Muscle of arm (tissue), 14 donors: ENCODE data around the gene SMDT1. TPM values are rescaled to one million over a fixed set of nuclear protein-coding genes. Genes with fewer than 3 reads are reported as not detected.
A peak's percentile ranks its signal among the peaks of the same experiment; 100 is the strongest.

ENCODE experiments used
- DNase-seq: peaks from one replicate; pipeline ENCODE4 v3.0.0-alpha.2; 2013
- long read RNA-seq, 11 donors: transcript quantifications; one replicate each; lab custom pipeline, GENCODE V29; 2026
- polyA plus RNA-seq, 12 donors: library from polyadenylated mRNA; unstranded; fragments of 120-200 nt; gene quantifications; one replicate each; pipeline ENCODE4 v1.2.1, GENCODE V29; 2013; ENCODE audit not compliant: insufficient read length in 12 of 12

Gene SMDT1, protein sequence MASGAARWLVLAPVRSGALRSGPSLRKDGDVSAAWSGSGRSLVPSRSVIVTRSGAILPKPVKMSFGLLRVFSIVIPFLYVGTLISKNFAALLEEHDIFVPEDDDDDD
- polyA plus RNA-seq = 100 to 1,000 TPM in 5 of 12 donors, 10 to 100 TPM in 6, not detected in 1; 39.7 to 155 (median 99.5) TPM
- long read RNA-seq, donor 1, transcript SMDT1-201 (3 exons, 1,567 nt) = major isoform, 124 of 610 reads
- long read RNA-seq, donor 1, transcript SMDT1-202 (3 exons, 591 nt) = minor isoform, 8 of 610 reads
- long read RNA-seq, donor 1, partial matches to known transcripts = 70 of 610 reads
- long read RNA-seq, donor 1, other reads (novel, unspliced or antisense) = 405 of 610 reads
- long read RNA-seq, donor 2, transcript SMDT1-201 (3 exons, 1,567 nt) = major isoform, 154 of 176 reads
- long read RNA-seq, donor 2, transcript SMDT1-202 (3 exons, 591 nt) = minor isoform, 9 of 176 reads
- long read RNA-seq, donor 2, partial matches to known transcripts = 10 of 176 reads
- long read RNA-seq, donor 2, other reads (novel, unspliced or antisense) = 0 of 176 reads
- long read RNA-seq, donor 3, transcript SMDT1-201 (3 exons, 1,567 nt) = major isoform, 105 of 274 reads
- long read RNA-seq, donor 3, transcript SMDT1-202 (3 exons, 591 nt) = minor isoform, 6 of 274 reads
- long read RNA-seq, donor 3, partial matches to known transcripts = 22 of 274 reads
- long read RNA-seq, donor 3, other reads (novel, unspliced or antisense) = 139 of 274 reads
- long read RNA-seq, donor 4, transcript SMDT1-201 (3 exons, 1,567 nt) = major isoform, 83 of 99 reads
- long read RNA-seq, donor 4, transcript SMDT1-202 (3 exons, 591 nt) = minor isoform, 8 of 99 reads
- long read RNA-seq, donor 4, partial matches to known transcripts = 6 of 99 reads
- long read RNA-seq, donor 4, other reads (novel, unspliced or antisense) = 0 of 99 reads
- long read RNA-seq, donor 5, transcript SMDT1-201 (3 exons, 1,567 nt) = major isoform, 282 of 319 reads
- long read RNA-seq, donor 5, transcript SMDT1-202 (3 exons, 591 nt) = minor isoform, 23 of 319 reads
- long read RNA-seq, donor 5, transcript SMDT1-203 (2 exons, 556 nt) = minor isoform, 8 of 319 reads
- long read RNA-seq, donor 5, partial matches to known transcripts = 6 of 319 reads
- long read RNA-seq, donor 5, other reads (novel, unspliced or antisense) = 0 of 319 reads
- long read RNA-seq, donor 6, transcript SMDT1-201 (3 exons, 1,567 nt) = major isoform, 96 of 104 reads
- long read RNA-seq, donor 6, partial matches to known transcripts = 7 of 104 reads
- long read RNA-seq, donor 6, other reads (novel, unspliced or antisense) = 0 of 104 reads
- long read RNA-seq, donor 7, transcript SMDT1-201 (3 exons, 1,567 nt) = major isoform, 92 of 100 reads
- long read RNA-seq, donor 7, transcript SMDT1-202 (3 exons, 591 nt) = minor isoform, 7 of 100 reads
- long read RNA-seq, donor 7, partial matches to known transcripts = 0 of 100 reads
- long read RNA-seq, donor 7, other reads (novel, unspliced or antisense) = 0 of 100 reads
- long read RNA-seq, donor 8, transcript SMDT1-201 (3 exons, 1,567 nt) = major isoform, 187 of 202 reads
- long read RNA-seq, donor 8, transcript SMDT1-202 (3 exons, 591 nt) = minor isoform, 6 of 202 reads
- long read RNA-seq, donor 8, partial matches to known transcripts = 0 of 202 reads
- long read RNA-seq, donor 8, other reads (novel, unspliced or antisense) = 5 of 202 reads
- long read RNA-seq, donor 9, transcript SMDT1-201 (3 exons, 1,567 nt) = major isoform, 74 of 77 reads
- long read RNA-seq, donor 9, partial matches to known transcripts = 0 of 77 reads
- long read RNA-seq, donor 9, other reads (novel, unspliced or antisense) = 0 of 77 reads
- long read RNA-seq, donor 10, transcript SMDT1-201 (3 exons, 1,567 nt) = major isoform, 241 of 280 reads
- long read RNA-seq, donor 10, transcript SMDT1-202 (3 exons, 591 nt) = minor isoform, 20 of 280 reads
- long read RNA-seq, donor 10, partial matches to known transcripts = 17 of 280 reads
- long read RNA-seq, donor 10, other reads (novel, unspliced or antisense) = 0 of 280 reads
- long read RNA-seq, donor 11, transcript SMDT1-202 (3 exons, 591 nt) = minor isoform, 8 of 185 reads
- long read RNA-seq, donor 11, transcript SMDT1-201 (3 exons, 1,567 nt) = major isoform, 176 of 185 reads
- long read RNA-seq, donor 11, partial matches to known transcripts = 0 of 185 reads
- long read RNA-seq, donor 11, other reads (novel, unspliced or antisense) = 0 of 185 reads

DNA sequence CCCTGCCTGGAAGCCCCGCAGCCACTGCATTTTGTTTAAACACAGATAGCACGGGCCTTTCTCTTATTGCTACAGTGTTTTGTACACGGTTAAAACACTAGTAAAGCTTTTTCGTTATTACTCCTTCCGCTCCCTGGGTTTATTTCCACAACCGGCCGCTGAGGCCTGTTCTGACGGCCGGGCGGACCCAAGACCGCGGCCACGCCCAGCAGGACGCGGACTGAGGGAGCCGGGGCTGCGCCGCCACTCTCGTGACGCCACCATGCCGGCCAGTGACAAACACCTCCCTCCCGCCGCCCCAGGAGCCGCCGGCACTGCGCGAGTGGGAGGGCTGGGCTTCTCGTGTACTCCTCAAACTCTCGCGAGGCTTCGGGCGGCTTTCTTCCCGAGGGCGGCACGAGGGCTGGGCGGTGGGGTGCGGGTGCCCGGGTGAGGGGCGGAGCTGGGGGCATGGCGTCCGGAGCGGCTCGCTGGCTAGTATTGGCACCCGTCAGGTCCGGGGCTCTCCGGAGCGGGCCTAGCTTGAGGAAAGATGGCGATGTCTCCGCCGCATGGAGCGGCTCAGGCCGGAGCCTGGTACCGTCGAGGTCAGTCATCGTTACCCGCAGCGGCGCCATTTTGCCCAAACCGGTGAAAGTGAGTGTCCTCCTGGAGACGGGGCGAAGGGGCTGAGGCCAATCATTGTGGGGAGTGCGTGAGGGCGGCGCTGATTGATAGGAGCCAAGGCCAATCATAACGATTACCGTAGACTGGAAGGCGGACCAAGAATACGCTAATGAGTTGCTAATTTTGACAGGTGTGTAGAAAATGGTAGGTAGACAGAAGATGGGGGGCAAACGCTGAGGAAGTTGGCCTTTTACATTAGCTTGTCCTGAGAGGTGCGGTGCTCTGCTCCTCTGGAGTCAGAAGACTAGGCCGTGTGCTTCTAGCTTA lies at the start of gene SMDT1:
Gene SMDT1, plus strand, starts transcription at position 382 of the 933 bp plus-strand sequence. Its CDS starts 69 bp downstream, at position 451.
- DNase-seq = peak; percentile 98

GRCh38 chr22:42033263-42034181 lies 46.0 kb upstream of the SMDT1 start:
- DNase-seq = no peak

DNA sequence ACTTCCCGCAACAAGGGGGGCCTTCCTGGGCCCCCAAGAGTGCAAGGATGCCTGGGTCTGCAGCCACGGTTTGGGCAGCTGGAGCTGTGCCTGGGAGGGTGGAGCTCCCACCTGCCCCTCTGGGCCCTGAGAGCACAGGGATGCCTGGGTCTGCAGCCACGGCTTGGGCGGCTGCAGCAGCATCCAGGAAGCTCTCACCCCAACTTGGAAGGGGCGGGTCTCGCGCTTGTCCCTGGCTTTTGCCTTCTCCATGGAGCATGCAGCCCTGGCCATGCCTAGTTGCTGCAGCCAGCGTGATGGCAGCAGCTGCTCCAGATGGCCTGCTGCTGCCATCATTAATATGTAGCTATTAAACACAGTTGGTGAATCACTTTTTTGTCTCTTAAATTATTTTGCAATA lies 44.2 kb upstream of the SMDT1 start:
- no peak for DNase-seq

- no peak for DNase-seq
Observed at GRCh38 chr22:42039271-42039670, 40.2 kb upstream of the SMDT1 start.

DNA sequence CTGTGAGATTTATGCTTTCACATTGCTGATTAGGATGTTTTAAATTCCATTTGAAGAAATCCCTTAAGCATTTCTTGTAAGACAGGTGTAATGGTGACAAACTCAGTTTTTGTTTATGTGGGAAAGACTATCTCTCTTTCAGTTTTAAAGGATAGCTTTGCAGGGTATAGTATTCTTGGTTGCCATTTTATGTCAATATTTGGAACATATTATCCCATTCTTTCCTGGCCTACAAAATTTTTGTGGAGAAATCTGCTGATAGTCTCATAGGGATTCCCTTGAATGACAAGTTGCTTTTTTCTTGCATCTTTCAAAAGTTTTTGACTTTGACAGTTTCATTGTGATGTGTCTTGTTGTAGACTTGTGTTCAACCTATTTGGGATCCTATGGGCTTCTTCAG lies 37.7 kb upstream of the SMDT1 start:
- DNase-seq = no peak

GRCh38 chr22:42050641-42051180 lies 28.8 kb upstream of the SMDT1 start:
- DNase-seq = no peak

DNA sequence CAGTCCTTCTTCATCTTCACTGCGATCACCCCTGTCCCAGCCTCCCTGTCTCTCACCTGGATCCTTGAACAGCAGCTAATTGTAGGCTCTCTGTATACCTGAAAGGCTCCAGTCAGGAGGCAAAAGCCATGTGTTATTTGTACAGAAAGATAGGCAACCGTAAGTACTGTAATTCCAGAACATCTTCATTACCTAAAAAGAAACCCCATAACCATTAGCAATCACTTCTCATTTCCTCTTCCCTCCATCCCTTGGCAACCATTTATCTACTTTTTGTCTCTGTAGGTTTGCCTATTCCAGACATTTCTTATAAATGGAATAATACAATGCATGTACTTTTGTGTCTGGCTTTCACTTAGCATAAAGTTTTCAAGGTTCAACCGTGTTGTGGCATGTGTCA lies 26.7 kb upstream of the SMDT1 start:
- DNase-seq = no peak

DNA sequence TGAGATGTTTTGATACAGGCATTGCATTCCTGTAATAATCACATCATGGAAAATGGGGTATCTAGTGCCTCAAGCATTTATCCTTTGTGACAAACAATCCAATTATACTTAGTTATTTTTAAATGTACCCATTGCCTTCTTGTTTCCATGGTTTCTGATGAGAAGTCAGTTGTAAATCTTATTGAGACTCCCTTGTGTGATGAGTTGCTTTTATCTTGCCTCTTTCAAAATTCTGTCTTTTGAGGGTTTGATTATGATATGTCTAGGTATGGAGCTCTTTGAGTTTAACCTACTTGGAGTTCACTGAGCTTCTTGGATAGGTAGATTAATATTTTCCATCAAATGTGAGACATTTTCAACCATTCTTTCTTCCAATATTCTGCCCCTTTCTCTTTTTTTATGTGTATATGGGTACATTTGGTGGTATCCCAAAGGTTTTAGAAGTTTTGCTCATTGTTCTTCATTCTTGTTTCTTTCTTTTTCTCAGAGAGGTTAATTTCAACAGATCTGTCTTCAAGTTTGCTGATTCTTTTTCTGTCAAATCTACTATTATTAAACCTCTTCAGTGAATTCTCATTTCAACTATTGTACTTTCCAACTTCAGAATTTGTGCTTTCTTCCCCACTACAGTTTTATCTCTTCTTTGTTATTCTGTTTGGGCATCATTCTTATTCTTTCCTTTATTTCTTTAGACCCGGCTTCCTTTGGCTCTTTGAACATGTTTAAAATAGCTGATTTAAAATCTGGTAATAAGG lies 22.6 kb upstream of the SMDT1 start:
- no peak for DNase-seq

DNA sequence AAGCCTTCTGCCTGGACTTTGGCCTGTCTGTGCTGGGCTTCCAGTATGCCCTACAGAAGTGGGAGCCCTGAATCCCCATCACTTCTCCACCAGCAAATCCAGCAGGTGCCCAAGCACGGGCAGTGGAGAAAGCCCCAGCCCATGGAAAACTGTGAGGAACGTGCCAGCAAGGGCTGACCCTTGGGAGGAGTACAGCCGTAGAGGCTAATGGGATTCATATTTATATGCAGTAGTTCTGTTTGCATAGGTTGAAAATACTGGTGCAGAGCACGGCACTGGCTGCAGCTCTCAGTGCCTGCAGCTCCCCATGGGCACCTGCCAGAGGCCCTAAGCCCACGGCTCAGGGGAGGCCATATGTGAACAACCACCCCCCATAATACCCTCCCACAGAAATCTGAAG lies 19.0 kb upstream of the SMDT1 start:
- DNase-seq = no peak

- DNase-seq = no peak
Observed at GRCh38 chr22:42061041-42061440, 18.5 kb upstream of the SMDT1 start.

DNA sequence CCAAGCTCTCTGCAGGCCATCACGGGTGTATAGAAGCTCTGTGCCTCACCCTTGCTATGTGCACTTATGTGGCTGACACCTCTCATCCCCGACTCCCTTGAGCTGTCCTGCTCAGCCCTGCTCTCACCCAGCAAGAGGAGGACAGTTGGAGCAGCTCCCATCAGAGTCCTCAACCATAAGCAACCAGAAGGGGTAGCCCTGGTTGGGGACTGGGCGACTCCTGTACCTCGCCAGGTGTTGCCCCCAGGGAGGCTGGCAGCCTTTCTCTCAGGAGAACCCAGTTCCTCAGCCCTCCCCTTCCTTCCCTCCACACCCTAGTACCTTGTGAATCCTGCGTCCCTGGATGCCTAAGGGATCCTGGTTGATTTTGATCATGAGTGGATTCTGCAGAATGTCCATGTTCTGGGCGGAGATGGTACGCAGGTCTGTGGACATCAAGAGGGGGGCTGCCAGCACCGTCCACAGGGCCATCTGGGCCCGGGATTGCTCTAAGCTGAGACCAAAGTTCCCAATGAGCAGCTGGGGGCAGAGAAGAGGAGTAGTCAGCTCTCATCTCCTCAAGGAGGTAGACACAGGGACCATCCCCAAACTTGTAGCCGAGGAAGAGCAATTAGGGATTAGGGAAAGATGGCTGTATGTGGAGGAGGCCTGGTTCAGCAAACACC lies 16.9 kb upstream of the SMDT1 start:
- no peak for DNase-seq

- no peak for DNase-seq
Observed at GRCh38 chr22:42064629-42065028, 14.9 kb upstream of the SMDT1 start.

GRCh38 chr22:42065438-42066125 lies 13.9 kb upstream of the SMDT1 start:
- DNase-seq = no peak

DNA sequence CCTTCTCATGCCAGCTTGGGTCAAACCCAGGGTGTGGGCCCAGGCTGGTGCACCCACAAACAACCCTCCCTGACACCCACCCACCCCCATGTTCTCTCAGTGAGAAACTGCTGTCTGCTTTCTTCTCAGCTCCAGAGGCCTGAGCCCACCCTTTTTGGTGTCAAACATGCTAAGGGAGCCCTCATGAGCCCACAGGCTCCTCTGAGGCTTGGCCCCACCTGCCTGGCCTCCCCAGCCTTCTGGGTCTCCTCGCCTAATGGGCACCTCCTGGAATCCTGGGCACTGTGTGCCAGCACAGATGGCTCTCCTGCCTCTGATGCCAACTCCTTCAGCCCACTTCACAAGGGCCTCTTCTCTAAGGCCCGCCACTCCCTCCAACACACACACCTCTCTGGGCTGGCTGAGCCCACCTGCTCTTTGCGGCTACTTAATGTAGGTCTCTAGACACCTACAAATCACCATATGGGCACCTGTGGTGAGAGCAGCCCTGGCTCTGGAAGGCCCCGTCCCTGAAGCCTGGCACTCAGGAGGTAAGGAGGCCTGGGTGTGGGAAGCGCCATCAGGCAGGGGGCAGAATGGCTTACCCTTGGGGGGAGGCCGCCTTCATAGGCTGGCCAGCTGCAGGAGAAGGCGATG lies 13.3 kb upstream of the SMDT1 start:
- DNase-seq = no peak

DNA sequence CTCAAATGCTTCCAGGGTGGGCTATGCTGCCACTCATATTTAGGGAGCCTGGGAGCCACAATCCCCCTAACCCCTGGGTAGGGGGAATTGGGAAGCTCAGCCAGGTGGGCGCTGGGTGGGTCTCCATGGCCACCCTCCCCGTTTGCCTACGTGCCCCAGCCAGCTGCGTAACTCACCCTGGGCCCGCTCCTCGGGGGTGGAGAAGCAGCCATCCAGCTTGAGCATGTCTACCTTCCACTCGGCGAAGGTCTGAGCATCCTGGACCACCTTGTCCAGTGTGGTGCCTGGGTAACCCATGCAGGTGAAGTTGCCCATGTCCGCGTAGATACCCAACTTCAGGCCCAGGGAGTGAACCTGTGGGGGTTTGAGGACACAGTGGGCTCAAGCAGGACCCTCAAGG lies 12.6 kb upstream of the SMDT1 start:
- DNase-seq = no peak
